GM18520 (cell line): ENCODE measurements around the gene PHF23.

Experiments
- ATAC-seq: cut with Tn5 transposase; IDR thresholded peaks from one replicate; pipeline ENCODE4 v1.9.1; 2021; ENCODE audit not compliant: unreplicated experiment

The PHF23 gene

DNA sequence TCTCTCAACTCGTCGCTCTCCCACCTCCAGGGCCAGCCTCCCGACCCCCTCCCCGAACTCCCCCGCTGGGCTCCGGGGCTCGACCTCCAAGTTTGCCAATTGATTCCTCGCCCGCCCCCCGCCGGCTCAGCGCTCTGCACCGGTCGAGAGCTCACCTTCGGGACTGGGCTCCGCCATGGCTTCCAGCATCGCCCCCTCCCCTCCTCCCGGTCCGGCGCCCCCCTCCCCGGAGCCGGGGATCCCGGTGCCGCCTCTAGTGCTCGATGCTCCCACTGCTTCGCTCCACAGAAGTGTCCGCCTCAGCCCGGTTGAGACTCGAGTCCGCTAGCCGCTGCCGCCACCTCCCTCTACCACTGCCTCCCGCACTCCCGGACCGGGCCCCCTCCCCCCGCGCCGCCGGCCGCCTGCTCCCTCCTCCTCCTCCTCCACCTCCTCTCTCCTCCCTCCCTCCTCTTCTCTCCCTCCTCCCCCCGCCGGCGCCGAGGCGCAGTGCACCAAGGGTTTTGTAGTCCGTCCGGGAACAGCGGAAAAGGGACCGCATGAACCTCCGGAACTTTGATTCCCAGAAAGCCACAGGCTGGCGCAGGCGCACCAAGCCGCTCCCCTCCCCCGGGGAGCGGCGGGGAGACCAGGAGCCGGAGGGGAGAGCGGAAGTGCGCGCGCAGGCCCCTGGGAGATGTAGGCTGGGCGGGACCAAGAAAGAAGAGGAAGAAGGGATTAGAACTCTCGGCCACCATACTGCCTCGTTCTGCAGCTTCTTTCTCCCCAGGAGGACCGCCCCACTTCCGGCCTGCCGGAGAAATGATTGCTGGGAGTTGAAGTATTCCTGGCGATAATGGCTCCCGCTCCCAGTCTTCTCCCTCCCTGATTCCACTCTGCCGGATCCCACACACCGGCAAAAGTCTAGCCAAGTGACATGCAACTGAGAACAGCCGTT is at the start of gene PHF23:
Gene PHF23 (minus strand): TSS at position 367 of the 937 bp plus-strand sequence. CDS start 178 bp downstream, at position 189.
- ATAC-seq: peak; percentile 36

DNA sequence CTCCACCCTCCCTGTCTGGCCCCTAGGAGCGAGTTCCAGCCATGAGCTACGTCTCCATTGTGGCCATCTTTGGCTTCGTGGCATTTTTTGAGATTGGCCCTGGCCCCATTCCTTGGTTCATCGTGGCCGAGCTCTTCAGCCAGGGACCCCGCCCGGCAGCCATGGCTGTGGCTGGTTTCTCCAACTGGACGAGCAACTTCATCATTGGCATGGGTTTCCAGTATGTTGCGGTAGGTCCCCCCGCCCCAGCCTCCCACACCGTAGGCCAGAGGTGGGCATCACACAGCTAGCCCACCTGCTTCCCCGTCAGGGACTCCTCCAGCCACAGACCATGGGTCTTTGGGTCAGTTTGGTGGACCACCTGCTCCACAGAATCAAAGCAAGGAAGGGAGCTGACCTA is 46.4 kb upstream of the PHF23 start:
- ATAC-seq: no peak

DNA sequence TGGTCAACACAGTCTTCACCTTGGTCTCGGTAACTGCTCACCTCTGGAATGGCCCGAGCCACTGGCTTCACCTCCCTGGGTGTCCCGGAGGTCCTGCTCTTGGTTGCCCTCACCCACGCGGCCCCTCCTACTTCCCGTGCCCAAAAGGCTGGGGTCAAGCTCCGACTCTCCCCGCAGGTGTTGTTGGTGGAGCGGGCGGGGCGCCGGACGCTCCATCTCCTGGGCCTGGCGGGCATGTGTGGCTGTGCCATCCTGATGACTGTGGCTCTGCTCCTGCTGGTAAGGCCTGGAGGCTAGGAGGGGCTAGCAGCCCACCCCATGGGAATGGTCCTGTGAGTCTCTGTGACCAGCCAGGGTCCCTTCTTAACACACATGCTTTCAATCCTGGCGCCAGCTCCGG is 45.7 kb upstream of the PHF23 start:
- no peak for ATAC-seq

DNA sequence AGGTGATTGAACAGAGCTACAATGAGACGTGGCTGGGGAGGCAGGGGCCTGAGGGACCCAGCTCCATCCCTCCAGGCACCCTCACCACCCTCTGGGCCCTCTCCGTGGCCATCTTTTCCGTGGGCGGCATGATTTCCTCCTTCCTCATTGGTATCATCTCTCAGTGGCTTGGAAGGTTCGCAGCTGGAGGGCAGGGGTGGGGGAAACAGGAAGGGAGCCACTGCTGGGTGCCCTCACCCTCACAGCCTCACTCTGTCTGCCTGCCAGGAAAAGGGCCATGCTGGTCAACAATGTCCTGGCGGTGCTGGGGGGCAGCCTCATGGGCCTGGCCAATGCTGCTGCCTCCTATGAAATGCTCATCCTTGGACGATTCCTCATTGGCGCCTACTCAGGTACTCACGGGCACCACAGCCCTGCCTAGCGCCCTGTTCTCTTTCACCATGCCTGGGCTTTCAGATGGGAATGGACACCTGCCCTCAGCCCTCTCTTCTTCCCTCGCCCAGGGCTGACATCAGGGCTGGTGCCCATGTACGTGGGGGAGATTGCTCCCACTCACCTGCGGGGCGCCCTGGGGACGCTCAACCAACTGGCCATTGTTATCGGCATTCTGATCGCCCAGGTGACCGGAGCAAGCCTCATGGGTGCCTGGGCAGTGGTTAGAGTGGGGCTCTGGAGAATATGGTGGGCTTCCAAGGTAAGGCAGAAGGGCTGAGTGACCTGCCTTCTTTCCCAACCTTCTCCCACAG is 44.4 kb upstream of the PHF23 start:
- ATAC-seq: no peak

DNA sequence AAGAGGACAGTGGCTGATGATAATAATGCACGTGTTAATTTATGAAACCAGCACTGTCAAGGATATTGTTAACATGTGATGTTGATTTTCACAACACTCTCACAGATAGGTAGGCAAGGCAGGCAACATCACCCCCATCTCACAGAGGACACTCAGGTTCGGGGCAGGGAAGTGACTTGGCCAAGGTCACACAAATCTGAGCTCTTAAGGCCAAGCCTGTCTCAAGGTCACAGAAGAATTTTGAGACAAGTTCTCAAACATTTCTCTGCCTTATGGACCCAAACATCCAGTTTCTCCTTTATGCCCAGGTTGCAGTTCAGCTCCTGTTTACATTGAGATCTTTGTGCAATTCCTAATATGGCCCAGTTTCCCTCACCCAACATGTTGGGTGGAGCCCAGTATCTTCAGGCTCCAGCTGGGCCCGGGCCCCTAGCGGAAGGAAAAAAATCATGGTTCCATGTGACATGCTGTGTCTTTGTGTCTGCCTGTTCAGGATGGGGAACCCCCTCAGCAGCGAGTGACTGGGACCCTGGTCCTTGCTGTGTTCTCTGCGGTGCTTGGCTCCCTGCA is 43.6 kb upstream of the PHF23 start:
- ATAC-seq: no peak

DNA sequence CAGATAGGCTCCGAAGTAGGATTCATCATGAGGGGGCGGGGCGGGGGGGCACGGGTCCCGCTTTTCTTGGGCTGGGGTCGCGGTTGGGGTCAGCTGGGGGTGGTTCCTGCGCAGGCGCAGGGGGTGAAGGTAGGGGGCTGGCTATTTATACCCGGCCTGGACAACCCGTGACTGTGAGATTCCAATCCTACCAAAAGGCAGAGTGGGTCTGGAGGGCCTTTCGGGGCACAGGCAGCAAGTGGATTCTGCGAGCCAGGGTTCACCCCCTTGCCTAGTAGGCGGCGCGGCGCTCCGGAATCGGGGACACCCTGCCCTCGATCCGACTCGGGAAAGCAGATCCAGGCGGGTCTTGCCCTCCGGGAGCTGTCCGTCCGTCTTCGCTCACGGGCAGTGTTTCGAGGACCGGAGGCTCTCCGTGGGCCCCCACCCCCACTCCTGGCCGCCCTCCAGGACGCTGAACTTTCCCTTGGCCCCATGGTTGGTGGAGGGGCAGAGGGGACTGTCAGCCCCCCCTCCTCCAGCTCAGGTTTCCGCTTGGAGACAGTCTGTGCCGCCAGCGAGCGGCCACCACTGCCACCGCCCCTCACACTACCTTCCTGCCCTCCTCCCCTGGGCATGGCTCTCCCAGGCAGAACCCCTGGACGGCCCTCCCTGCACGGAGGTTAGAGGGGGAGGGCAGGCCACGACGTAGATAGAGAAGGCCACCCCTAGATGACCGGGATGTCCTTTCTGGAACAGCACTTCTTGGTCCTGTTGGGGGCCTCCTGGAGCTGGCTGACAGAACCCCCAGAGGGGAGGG is 42.9 kb upstream of the PHF23 start:
- ATAC-seq: no peak

DNA sequence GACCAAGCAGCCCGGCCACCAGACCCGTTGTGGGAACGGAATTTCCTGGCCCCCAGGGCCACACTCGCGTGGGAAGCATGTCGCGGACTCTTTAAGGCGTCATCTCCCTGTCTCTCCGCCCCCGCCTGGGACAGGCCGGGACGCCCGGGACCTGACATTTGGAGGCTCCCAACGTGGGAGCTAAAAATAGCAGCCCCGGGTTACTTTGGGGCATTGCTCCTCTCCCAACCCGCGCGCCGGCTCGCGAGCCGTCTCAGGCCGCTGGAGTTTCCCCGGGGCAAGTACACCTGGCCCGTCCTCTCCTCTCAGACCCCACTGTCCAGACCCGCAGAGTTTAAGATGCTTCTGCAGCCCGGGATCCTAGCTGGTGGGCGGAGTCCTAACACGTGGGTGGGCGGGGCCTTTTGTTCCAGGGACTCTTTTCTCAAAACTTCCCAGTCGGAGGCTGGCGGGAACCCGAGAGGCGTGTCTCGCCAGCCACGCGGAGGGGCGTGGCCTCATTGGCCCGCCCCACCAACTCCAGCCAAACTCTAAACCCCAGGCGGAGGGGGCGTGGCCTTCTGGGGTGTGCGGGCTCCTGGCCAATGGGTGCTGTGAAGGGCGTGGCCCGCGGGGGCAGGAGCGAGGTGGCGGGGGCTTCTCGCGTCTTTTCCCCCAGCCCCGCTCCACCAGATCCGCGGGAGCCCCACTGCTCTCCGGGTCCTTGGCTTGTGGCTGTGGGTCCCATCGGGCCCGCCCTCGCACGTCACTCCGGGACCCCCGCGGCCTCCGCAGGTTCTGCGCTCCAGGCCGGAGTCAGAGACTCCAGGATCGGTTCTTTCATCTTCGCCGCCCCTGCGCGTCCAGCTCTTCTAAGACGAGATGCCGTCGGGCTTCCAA is 42.1 kb upstream of the PHF23 start, which contains the start of gene SLC2A4:
Gene SLC2A4 (plus strand): TSS at position 645 of the 879 bp plus-strand sequence. CDS start 217 bp downstream, at position 862.
- no peak for ATAC-seq

DNA sequence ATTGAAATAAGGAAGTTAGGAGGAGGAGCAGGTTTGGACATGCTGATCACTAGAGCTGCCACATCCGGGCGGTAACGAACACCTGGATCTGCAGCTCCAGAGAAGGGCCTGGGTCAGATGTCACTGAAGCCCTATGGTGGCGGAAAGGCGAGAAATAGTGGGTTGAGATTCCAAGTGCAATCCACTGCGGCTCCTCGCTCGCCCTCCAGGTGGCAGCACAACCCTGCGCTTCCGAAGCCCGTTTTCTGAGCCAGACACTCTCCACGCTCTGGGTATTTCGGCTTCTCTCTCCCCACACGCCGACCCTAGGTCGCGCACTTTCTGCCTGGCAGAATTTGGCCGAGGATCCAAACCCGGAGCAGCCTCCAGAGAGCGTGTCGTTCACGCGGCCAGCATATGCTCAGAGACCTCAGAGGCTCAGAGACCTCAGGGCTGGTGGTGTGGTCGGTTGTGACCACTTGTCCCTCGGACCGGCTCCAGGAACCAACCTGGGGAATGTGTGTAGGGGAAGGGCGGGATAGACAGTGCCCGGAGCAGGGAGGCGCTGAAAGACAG is 41.3 kb upstream of the PHF23 start:
- ATAC-seq: peak; percentile 50

DNA sequence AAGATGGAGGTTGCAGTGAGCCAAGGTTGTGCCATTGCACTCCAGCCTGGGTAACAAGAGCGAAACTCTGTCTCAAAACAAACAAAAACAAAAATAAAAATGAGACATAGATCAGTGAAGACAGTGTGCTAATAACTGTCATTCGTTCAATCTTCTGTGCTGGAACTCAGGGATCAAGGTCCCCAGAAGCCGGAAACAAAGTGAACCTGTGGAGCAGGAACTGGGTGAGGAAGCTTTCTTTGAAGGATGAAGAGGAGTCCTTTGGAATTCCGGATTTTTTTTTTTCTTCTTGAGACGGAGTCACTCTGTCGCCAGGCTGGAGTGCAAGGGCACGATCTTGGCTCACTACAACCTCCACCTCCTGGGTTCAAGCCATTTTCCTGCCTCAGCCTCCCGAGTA is 40.2 kb upstream of the PHF23 start:
- ATAC-seq: no peak

DNA sequence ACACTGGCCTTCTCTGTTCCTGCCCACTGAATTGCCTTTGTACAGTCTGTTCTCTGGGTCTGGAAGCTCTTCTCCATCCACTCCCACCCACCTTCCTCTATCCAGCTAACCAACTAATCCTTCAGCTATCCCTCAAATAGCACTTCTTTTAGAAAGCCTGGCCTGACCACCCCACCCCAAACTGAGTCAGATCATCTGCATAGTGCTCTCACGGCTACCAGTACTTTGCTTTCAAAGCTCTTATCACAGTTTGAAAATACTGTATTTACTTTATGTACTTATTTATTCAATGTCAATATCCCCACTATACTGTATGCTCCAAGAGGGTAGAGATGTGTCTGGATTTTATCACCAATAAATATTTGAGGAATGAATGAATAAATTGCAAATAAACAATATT is 27.5 kb upstream of the PHF23 start:
- ATAC-seq: no peak

DNA sequence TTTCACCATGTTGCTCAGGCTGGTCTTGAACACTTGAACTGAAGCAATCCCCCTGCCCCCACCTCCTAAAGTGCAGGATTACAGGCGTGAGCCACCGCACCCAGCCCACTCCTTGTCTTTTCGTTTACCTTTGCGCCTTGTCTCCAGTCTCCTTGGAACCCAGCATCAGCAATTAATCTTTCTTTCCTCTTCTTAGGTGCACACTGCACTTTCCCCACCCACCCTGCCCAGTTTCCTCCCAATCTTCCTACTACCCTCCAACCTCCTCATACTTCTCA is 24.5 kb upstream of the PHF23 start:
- ATAC-seq: no peak

DNA sequence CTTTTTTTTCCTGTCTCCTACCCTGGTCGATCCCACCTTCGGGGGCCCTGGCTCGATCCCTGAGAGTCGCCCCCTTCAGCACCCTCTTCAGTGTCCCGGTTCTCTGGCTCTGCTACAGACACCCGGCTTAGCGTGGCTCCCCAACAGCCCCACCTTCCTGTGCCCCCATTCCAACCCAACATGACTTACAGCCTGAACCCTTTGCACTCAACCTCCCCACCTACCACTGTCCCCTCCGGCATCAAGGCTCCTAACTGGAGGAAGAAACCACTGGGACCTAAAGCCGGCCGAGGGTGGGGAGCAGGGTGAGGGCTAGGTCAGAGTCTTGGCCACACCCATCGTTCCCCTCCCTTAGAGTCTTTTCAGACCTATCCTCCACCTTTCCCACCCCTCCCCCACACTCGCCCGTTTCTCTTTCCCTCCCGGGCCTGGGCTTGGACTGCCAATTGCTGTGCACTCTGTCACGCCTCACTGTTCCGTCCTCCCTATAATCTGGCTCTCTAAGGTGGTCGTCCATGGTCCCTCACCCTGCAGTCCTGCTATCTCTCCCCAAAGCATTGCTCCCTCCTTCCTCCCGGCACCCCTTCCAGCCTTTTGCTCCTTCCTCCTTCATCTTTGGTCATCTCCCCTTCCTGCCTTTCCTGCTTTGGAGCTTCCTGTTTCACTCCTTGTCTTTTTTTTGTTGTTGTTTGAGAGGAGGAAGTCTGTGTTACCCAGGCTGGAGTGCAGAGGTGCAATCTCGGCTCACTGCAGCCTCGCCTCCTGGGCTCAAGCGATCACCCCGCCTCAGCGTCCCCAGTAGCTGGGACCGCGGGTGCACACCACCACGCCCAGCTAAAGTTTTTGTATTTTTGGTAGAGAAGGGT is 23.9 kb upstream of the PHF23 start:
- ATAC-seq: no peak

DNA sequence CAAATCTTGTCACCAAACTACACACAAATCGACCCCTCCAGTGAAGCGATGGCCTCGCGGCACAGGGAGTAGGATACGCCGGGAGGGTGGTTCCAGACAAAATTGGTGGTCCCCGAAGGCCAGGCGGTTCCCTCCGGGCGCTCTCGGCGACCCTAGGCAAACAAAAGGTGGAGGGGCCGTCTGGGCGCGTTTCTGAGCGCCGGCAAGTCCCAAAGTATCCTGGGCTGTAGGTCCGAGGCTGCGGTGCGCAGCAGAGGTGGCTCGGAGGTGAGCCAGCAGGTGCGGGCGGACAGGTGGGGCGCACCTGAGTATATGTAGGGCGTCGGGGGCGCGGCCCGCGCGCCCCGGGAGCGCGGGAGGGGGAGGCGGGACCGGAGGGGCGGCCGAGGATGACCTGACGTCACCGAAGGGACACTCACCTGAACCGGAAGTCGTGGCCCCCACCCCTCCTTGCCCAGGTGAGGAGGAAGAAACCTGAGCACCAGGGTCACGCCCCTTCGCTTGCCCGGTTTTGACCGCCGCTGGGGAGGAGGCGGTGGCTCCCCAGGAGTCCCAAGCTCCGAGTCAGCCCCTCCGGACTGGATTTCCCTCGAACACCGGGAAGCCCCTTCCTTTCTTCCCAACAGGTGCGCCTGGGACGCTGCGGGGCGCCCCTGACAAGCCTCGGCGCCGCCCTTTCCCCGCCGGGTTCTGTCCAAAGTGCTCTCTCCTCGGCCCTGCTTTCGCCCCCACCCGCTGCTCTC is 23.1 kb upstream of the PHF23 start, which contains the start of gene CLDN7:
Gene CLDN7 (minus strand): TSS at position 287 of the 743 bp plus-strand sequence. CDS start 435 bp downstream, outside the sequence.
- ATAC-seq: no peak

DNA sequence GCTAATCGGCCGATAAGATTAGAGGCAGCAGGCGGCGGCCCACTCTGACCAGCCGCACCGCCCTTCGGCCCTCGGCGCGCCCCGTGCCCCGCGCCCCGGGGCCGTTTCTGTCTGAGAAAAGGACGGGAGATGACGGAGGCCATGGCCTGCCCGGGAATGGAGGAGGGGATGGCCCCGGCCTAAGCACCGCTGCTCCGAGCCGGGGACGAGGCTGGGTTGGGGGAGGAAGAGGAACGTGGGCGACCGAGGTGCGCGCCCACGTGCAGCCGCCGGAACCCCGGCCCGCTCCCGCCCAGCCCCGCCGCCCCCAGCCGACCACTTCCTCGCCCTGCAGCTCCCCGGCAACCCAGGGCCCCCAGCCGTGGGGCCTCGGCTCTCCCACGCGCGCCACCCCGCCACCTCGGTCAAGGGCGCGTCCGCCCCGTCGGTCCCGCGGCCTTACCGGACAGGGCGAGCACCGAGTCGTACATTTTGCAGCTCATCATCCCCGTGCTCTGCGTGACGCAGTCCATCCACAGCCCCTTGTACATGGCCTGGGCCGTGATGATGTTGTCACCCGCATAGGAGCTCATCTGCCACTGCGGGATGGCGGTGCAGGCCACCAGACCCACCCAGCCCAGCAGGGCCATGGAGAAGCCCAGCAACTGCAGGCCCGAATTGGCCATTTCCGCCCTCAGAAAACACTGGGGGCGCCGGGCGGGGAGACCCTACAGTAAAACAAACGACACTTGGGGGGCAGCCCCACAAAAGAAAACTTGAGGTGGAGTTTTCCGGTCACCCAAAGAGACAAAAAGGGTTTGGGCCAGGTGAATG is 22.3 kb upstream of the PHF23 start:
- ATAC-seq: no peak

DNA sequence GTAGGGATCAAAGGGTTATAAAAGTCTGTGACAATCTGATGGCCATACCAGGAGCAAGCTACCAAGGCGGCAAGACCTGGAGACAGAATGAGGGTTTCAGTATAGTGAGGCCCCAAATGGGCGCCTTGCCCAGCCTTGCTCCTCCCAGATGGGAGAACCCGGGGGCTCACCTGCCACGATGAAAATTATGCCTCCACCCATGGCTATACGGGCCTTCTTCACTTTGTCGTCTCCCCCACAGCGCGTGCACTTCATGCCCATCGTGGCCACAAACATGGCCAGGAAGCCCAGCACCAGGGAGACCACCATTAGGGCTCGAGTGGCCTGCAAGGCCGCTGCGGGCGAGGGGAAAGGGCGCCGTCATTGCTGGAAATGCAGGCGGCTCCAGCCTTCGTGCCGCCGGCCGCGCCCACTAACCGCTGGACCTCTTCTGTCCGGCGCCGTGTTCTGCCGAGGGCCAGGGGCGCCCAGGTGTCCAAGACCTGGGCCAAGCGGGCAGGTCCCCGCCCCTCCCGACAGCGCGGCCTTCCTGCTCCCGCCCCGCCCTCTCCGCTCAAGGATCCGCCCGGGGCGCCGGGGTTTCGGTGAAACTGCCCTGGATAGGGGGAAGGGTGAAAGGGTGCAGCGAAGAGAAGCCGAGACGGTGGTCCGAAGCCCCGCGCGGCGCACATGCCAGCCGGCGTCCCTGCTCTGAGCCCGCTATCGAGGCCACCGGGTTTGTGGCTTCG is 21.6 kb upstream of the PHF23 start:
- ATAC-seq: no peak

DNA sequence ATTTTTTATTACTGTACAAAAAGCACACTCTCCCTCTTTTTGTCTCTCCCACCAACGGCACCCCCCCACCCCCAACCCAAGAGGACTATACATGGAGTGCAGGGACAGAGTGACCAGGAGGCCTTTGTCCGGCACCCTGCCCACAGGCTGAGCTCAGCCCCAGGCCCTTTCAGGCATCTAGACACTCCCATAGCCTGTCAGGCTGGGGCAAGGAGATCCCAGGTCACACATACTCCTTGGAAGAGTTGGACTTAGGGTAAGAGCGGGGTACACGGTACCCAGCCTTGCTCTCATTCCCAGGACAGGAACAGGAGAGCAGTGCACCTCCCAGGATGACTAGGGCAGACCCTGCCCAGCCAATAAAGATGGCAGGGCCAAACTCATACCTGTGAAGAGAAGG is 20.9 kb upstream of the PHF23 start:
- ATAC-seq: no peak

DNA sequence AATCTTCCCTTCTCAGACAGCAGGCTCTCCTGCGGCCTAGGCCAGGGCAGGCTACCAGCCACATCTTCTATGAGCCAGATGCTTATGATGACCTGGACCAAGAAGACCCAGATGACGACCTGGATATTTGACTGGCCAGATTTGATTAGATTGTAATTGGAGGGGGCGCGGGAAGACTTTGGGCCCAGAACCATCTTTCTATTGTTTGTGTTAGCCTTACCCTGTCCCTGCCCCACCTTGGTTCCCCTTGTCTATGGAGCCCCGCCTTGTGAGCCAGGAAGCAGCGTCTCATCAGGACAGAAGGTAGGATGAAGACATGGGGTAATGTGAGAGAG is 20.3 kb upstream of the PHF23 start:
- no peak for ATAC-seq
